DND-41 (cell line): ENCODE measurements around the gene ID3.

ENCODE experiments used
- ATAC-seq: fragments of 200-7000 bp; cut with Tn5 transposase; 3 replicates; pipeline ENCODE4 v1.9.1; 2021; ENCODE audit warnings: low read depth; ENCODE audit not compliant: insufficient read depth
- DNase-seq: peaks from one replicate; pipeline ENCODE4 v3.0.0-alpha.2; 2020
- H2AFZ ChIP-seq: 2 replicates; pipeline ENCODE4 v1.6.0; 2012; ENCODE audit warnings: low read depth, low read length
- H3K27ac ChIP-seq: 2 replicates; pipeline ENCODE4 v1.5.1; 2012; ENCODE audit warnings: low read length, inconsistent platforms
- H3K27me3 ChIP-seq: fragments of 200-600 bp; sonication (generic); 2 replicates; pipeline ENCODE4 v1.6.0; 2012; ENCODE audit warnings: low read length, mild to moderate bottlenecking, inconsistent platforms; ENCODE audit not compliant: insufficient read depth, poor library complexity
- H3K36me3 ChIP-seq: 2 replicates; pipeline ENCODE4 v1.5.1; 2012; ENCODE audit warnings: low read length, inconsistent platforms; ENCODE audit not compliant: insufficient read depth
- H3K4me1 ChIP-seq: 2 replicates; pipeline ENCODE4 v1.5.1; 2012; ENCODE audit warnings: mild to moderate bottlenecking, low read length; ENCODE audit not compliant: insufficient read depth
- H3K4me2 ChIP-seq: 2 replicates; pipeline ENCODE4 v1.6.0; 2012; ENCODE audit warnings: mild to moderate bottlenecking, moderate library complexity, low read length, inconsistent platforms; ENCODE audit not compliant: insufficient read depth
- H3K4me3 ChIP-seq, 2 experiments: fragments of 200-600 bp in 1 of 2; shearing (Covaris generic) in 1 of 2; 2 replicates each; pipeline ENCODE4 v1.5.1; 2012 to 2016; ENCODE audit warnings: inconsistent platforms in 2 of 2, low read length in 2 of 2, mild to moderate bottlenecking in 2 of 2, low read depth in 1 of 2, moderate library complexity in 1 of 2
- H3K79me2 ChIP-seq: 2 replicates; pipeline ENCODE4 v1.6.0; 2012; ENCODE audit warnings: low read length, inconsistent platforms; ENCODE audit not compliant: insufficient read depth
- H3K9ac ChIP-seq: 2 replicates; pipeline ENCODE4 v1.6.0; 2012; ENCODE audit warnings: low read depth, mild to moderate bottlenecking, inconsistent platforms, low read length, moderate library complexity
- H3K9me3 ChIP-seq: 2 replicates; pipeline ENCODE4 v1.5.1; 2012; ENCODE audit warnings: low read length, moderate library complexity, mild to moderate bottlenecking, inconsistent platforms; ENCODE audit not compliant: insufficient read depth, severe bottlenecking
- H4K20me1 ChIP-seq: 2 replicates; pipeline ENCODE4 v1.6.0; 2012; ENCODE audit warnings: low read length; ENCODE audit not compliant: insufficient read depth
- EZH2 ChIP-seq: IDR thresholded peaks from 3 replicates; pipeline ENCODE4 v1.6.1; 2012; ENCODE audit warnings: borderline replicate concordance, low read depth, mild to moderate bottlenecking, moderate library complexity, low read length, inconsistent platforms; ENCODE audit not compliant: severe bottlenecking
- TF ChIP-seq, protein P1 (sequence below): IDR thresholded peaks from 2 replicates; pipeline ENCODE4 v1.5.1; 2012; ENCODE audit warnings: borderline replicate concordance, low read length, moderate library complexity, mild to moderate bottlenecking; ENCODE audit not compliant: poor library complexity, severe bottlenecking; ENCODE audit errors: extremely low read depth

ID3 gene

GRCh38 chr1:23531562-23532094 lies 27.7 kb downstream of the ID3 start:
- Histone ChIP-seq H2AFZ (peak overlapping the region; percentile 69), H3K79me2 (peaks cover 47% of the 10 kb centered on the region), H3K27ac (peak overlapping the region; percentile 73), H3K4me3 (peak overlapping the region; percentile 13 to 80; a peak in 3 of 4 replicates), H3K27me3 (no peaks in the 10 kb centered on the region), H3K4me1 (peaks cover 45% of the 10 kb centered on the region), H3K9ac (peak overlapping the region; percentile 94), H3K4me2 (peak overlapping the region; percentile 90), H4K20me1 (peaks cover 27% of the 10 kb centered on the region), H3K36me3 (peaks cover 29% of the 10 kb centered on the region), H3K9me3 (no peaks in the 10 kb centered on the region)
- ATAC-seq (no peak), DNase-seq (no peak)
- TF ChIP-seq, protein P1, sequence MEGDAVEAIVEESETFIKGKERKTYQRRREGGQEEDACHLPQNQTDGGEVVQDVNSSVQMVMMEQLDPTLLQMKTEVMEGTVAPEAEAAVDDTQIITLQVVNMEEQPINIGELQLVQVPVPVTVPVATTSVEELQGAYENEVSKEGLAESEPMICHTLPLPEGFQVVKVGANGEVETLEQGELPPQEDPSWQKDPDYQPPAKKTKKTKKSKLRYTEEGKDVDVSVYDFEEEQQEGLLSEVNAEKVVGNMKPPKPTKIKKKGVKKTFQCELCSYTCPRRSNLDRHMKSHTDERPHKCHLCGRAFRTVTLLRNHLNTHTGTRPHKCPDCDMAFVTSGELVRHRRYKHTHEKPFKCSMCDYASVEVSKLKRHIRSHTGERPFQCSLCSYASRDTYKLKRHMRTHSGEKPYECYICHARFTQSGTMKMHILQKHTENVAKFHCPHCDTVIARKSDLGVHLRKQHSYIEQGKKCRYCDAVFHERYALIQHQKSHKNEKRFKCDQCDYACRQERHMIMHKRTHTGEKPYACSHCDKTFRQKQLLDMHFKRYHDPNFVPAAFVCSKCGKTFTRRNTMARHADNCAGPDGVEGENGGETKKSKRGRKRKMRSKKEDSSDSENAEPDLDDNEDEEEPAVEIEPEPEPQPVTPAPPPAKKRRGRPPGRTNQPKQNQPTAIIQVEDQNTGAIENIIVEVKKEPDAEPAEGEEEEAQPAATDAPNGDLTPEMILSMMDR, result no peak
- TF ChIP-seq EZH2, result no peak

GRCh38 chr1:23530747-23531561 lies 28.3 kb downstream of the ID3 start, which contains the start of gene E2F2:
E2F2 (minus strand) TSS chr1:23531233; CDS start chr1:23530793, 440 bp downstream.
- Histone ChIP-seq H3K4me2 (peak within 1 kb of the TSS; percentile 90), H3K9me3 (no peaks in the 10 kb centered on the region), H3K79me2 (peaks cover 54% of the 10 kb centered on the region), H3K27ac (peak within 1 kb of the TSS; percentile 93), H3K36me3 (peaks cover 35% of the 10 kb centered on the region), H4K20me1 (peaks cover 34% of the 10 kb centered on the region), H2AFZ (peak within 1 kb of the TSS; percentile 69), H3K9ac (peak within 1 kb of the TSS; percentile 94), H3K4me3 (peak within 1 kb of the TSS; percentile 78 to 80), H3K4me1 (peaks cover 52% of the 10 kb centered on the region), H3K27me3 (no peaks in the 10 kb centered on the region)
- no peak for TF ChIP-seq EZH2
- TF ChIP-seq, protein P1, result peak; percentile 56
- ATAC-seq, result peak; percentile 71
- DNase-seq, result peak; percentile 90

DNA sequence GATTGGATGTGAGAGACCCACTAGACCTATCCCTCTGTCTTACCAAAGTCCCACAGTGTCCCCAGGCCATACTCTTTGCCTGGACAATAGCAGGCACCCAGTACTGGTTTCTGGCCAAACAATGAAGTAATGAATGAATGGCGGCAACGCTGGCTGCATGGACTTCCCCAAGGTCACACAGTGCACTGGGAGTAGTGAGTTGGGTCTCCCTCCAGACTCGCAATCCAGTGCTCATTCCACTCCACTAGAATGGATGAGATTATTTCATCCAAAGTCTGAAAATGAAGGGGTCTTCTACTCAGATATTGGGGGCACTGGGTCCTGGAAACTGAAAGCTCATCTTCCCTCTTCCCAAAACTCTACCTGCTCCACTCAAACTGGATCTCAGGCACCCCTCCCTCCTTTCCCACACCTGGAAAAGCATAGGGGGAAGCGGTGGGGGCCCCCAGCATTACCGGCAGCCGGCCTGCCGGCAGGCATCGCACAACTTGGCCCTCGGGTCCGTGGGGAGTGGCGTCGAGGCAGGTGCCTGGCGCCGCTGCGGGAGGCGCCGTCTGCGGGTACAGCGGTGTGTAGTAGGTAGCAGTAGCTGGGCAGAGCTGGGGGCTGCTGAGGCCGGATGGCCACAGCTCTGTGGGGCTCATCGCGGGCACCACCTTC lies 29.1 kb downstream of the ID3 start:
- H3K4me1 ChIP-seq, result peaks cover 59% of the 10 kb centered on the region

More for the DNA sequence above, 29.1 kb downstream of the ID3 start:
- DNase-seq, result peak; percentile 57
- peak overlapping the region; percentile 94 for H3K9ac ChIP-seq
- H3K36me3 ChIP-seq, result peaks cover 43% of the 10 kb centered on the region
- peak overlapping the region; percentile 90 for H3K4me2 ChIP-seq
- no peaks in the 10 kb centered on the region for H3K27me3 ChIP-seq
- peak overlapping the region; percentile 60 for H2AFZ ChIP-seq
- H3K27ac ChIP-seq, result peak overlapping the region; percentile 93
- peaks cover 41% of the 10 kb centered on the region for H4K20me1 ChIP-seq
- peak overlapping the region; percentile 78 to 80 for H3K4me3 ChIP-seq
- no peak for ATAC-seq
- TF ChIP-seq, protein P1, result no peak
- no peak for TF ChIP-seq EZH2
- peaks cover 61% of the 10 kb centered on the region for H3K79me2 ChIP-seq
- no peaks in the 10 kb centered on the region for H3K9me3 ChIP-seq
